Endothelial cell of umbilical vein (primary cell): Measurements from ENCODE around the gene KRT84. TPM values are rescaled to one million over a fixed set of nuclear protein-coding genes. Genes with fewer than 3 reads are reported as not detected.

Source experiments
- BruUV-seq: library from RNA; stranded (reverse); fragments of 400-500 nt; replicated peaks from 2 replicates; lab custom pipeline; 2021; lab: Mats Ljungman, UMichigan
- CTCF ChIA-PET: fragments of 300-600, 350-600 bp; sonication (Branson Sonifier 250); formaldehyde crosslinking; loops from one replicate; lab custom pipeline; 2021; ENCODE audit warnings: antibody characterized with exemption, inconsistent platforms; lab: Charles Lee
- POLR2A ChIA-PET: fragments of 300-600, 350-600 bp; sonication (Branson Sonifier 250); formaldehyde crosslinking; loops from one replicate; lab custom pipeline; 2021; ENCODE audit warnings: antibody characterized with exemption, inconsistent platforms; lab: Charles Lee
- DNase-seq: peaks from one replicate; pipeline ENCODE4 v3.0.0-alpha.2; 2011; ENCODE audit warnings: low read depth, low spot score
- FAIRE-seq: peaks from 2 replicates; lab custom pipeline; 2011; peaks lifted over from hg19 to GRCh38; lab: Jason Lieb, UNC
- H2AFZ ChIP-seq: 2 replicates; pipeline ENCODE4 v1.6.0; 2012; ENCODE audit warnings: low read depth, low read length, control low read depth, inconsistent platforms
- H3K27ac ChIP-seq: 2 replicates; pipeline ENCODE4 v1.5.1; 2011; ENCODE audit warnings: low read depth, mild to moderate bottlenecking, control low read depth, low read length, moderate library complexity; ENCODE audit not compliant: insufficient read depth
- H3K27me3 ChIP-seq, 2 experiments: 2 replicates each; pipeline versions ENCODE4 v1.6.0 to v1.6.1; 2011; ENCODE audit warnings: low read length in 2 of 2, mixed read lengths in 1 of 2; ENCODE audit not compliant: control insufficient read depth in 2 of 2, insufficient read depth in 2 of 2
- H3K36me3 ChIP-seq, 2 experiments: 2 replicates in 1 of 2; 3 replicates in 1 of 2; pipeline ENCODE4 v1.5.1; 2011; ENCODE audit warnings: low read length in 2 of 2, mild to moderate bottlenecking in 1 of 2, moderate library complexity in 1 of 2; ENCODE audit not compliant: control insufficient read depth in 2 of 2, insufficient read depth in 2 of 2; ENCODE audit errors: extremely low read depth in 1 of 2
- H3K4me1 ChIP-seq: 3 replicates; pipeline ENCODE4 v1.5.1; 2011; ENCODE audit warnings: mild to moderate bottlenecking, low read length; ENCODE audit not compliant: control insufficient read depth, insufficient read depth; ENCODE audit errors: extremely low read depth
- H3K4me2 ChIP-seq: 2 replicates; pipeline ENCODE4 v1.6.1; 2011; ENCODE audit warnings: low read length, control low read depth, mixed read lengths; ENCODE audit not compliant: insufficient read depth
- H3K4me3 ChIP-seq, 3 experiments: fragments of 200-600 bp in 1 of 3; sonication (generic), shearing (Covaris generic) in 1 of 3; replicated peaks in 1 of 3; 2 replicates each; pipeline ENCODE4 v1.5.1; 2011 to 2016; ENCODE audit warnings: control low read depth in 3 of 3, low read length in 3 of 3, mild to moderate bottlenecking in 2 of 3, inconsistent platforms in 1 of 3, low read depth in 1 of 3, moderate library complexity in 1 of 3; ENCODE audit not compliant: insufficient read depth in 1 of 3
- H3K79me2 ChIP-seq: 2 replicates; pipeline ENCODE4 v1.6.0; 2012; ENCODE audit warnings: low read length, inconsistent platforms; ENCODE audit not compliant: control insufficient read depth, insufficient read depth
- H3K9ac ChIP-seq: replicated peaks from 2 replicates; pipeline ENCODE3; 2011; ENCODE audit warnings: low read length, control low read depth; ENCODE audit not compliant: insufficient read depth; ENCODE audit errors: extremely low read depth
- H3K9me1 ChIP-seq: replicated peaks from 3 replicates; pipeline ENCODE4 v1.6.0; 2011; ENCODE audit warnings: mild to moderate bottlenecking, low read length; ENCODE audit not compliant: control insufficient read depth, insufficient read depth; ENCODE audit errors: extremely low read depth
- H3K9me3 ChIP-seq: replicated peaks from 2 replicates; pipeline ENCODE4 v1.5.1; 2012; ENCODE audit warnings: low read length, inconsistent platforms; ENCODE audit not compliant: control insufficient read depth, insufficient read depth
- H4K20me1 ChIP-seq: replicated peaks from 2 replicates; pipeline ENCODE3; 2011; ENCODE audit warnings: mild to moderate bottlenecking, low read length; ENCODE audit not compliant: control insufficient read depth, insufficient read depth; ENCODE audit errors: extremely low read depth
- EZH2 ChIP-seq: IDR thresholded peaks from 2 replicates; pipeline ENCODE4 v1.6.1; 2012; ENCODE audit warnings: borderline replicate concordance, low read depth, mild to moderate bottlenecking, moderate library complexity, low read length, inconsistent platforms; ENCODE audit not compliant: severe bottlenecking
- FOS ChIP-seq: IDR thresholded peaks from 2 replicates; pipeline ENCODE4 v1.6.1; 2011; ENCODE audit warnings: mild to moderate bottlenecking, low read length, moderate library complexity, borderline replicate concordance; ENCODE audit not compliant: insufficient read depth
- GATA2 ChIP-seq: IDR thresholded peaks from 2 replicates; pipeline ENCODE4 v1.7.0; 2011; ENCODE audit warnings: low read depth, mild to moderate bottlenecking, moderate library complexity, mixed read lengths, low read length; ENCODE audit not compliant: insufficient read length, insufficient read depth
- JUN ChIP-seq: IDR thresholded peaks from 2 replicates; pipeline ENCODE4 v1.6.1; 2011; ENCODE audit warnings: borderline replicate concordance, low read depth; ENCODE audit not compliant: insufficient read length, insufficient read depth
- MAX ChIP-seq: IDR thresholded peaks from 2 replicates; pipeline ENCODE4 v1.6.1; 2011; ENCODE audit not compliant: insufficient read depth, insufficient read length
- MYC ChIP-seq: IDR thresholded peaks from one replicate; pipeline ENCODE4 v1.6.1; 2011; ENCODE audit warnings: mild to moderate bottlenecking, low read depth, low read length
- POLR2A ChIP-seq: IDR thresholded peaks from 2 replicates; pipeline ENCODE4 v1.6.1; 2012; ENCODE audit warnings: low read depth, mild to moderate bottlenecking, control low read depth, low read length
- POLR2AphosphoS5 ChIP-seq: IDR thresholded peaks from 2 replicates; pipeline ENCODE4 v1.6.1; 2012; ENCODE audit warnings: low read depth, mild to moderate bottlenecking, control low read depth, low read length, moderate library complexity; ENCODE audit not compliant: insufficient read depth
- dilution Hi-C: fragments of 300-500 bp; cut with MboI; formaldehyde crosslinking; loops from one replicate; pipeline ENCODE4 v1.15.0; 2019; ENCODE audit warnings: low sequenced_read_pairs; ENCODE audit not compliant: extremely low pct_ligation_motif_present
- intact Hi-C: fragments of 100-400 bp; cut with micrococcal nuclease; formaldehyde crosslinking; loops from one replicate; pipeline ENCODE4 v1.10.0; 2022
- polyA plus RNA-seq, 4 experiments: library from polyadenylated mRNA; depleted of rRNA in 3 of 4; stranded (reverse) in 3 of 4; unstranded in 1 of 4; fragments of >200 nt; gene quantifications; 2 replicates each; pipeline versions ENCODE4 v1.2.1 to v1.2.3, GENCODE V29; 2011 to 2012; ENCODE audit warnings: missing spikeins in 1 of 4
- total RNA-seq: library from RNA; stranded (reverse); gene quantifications from 2 replicates; pipeline ENCODE4 v1.2.3, GENCODE V29; 2021
- TF ChIP-seq, protein P1 (sequence below), 2 donors: IDR thresholded peaks; 1 replicate in 1 of 2; 2 replicates in 1 of 2; pipeline ENCODE4 v1.5.1; 2011; ENCODE audit warnings: low read length in 2 of 2, mild to moderate bottlenecking in 2 of 2, moderate library complexity in 2 of 2, control low read depth in 1 of 2, inconsistent platforms in 1 of 2, low read depth in 1 of 2; ENCODE audit not compliant: insufficient read depth in 1 of 2; ENCODE audit errors: extremely low read depth in 1 of 2

Gene KRT84
- total and polyA plus RNA-seq, 2 donors (not counting 3 experiments of a cell fraction or from before 2014, with no cell fraction given) = not detected

GRCh38 chr12:52355176-52355575 lies 30.3 kb downstream of the KRT84 start:
- no peak overlapping the region for H3K4me3 ChIP-seq
- H3K9me3 ChIP-seq = no peaks in the 10 kb centered on the region
- H3K27ac ChIP-seq = no peak overlapping the region
- dilution Hi-C loops (no loop called here), intact Hi-C loops (no loop called here)
- H3K9ac ChIP-seq = no peak overlapping the region
- FAIRE-seq = no peak
- H3K4me1 ChIP-seq = no peaks in the 10 kb centered on the region
- ChIA-PET CTCF (interaction anchor here (1.0 kb wide), 1 partner anchor 27 kb away, joined by 3 read pairs; no protein-coding TSS in a partner anchor), POLR2A (no interaction called here)
- TF ChIP-seq EZH2 (no peak), MYC (no peak), JUN (no peak), POLR2A (no peak), POLR2AphosphoS5 (no peak)
- H3K27me3 ChIP-seq = peaks cover 8 to 13% of the 10 kb centered on the region in 2 experiments
- no peak overlapping the region for H2AFZ ChIP-seq
- no peaks in the 10 kb centered on the region for H3K36me3 ChIP-seq
- H3K9me1 ChIP-seq = no peaks in the 10 kb centered on the region
- no peaks in the 10 kb centered on the region for H4K20me1 ChIP-seq
- DNase-seq = no peak
- BruUV-seq = no TSS peak
- H3K79me2 ChIP-seq = no peaks in the 10 kb centered on the region
- H3K4me2 ChIP-seq = no peak overlapping the region

- Histone ChIP-seq H3K27me3 (peaks cover 11 to 13% of the 10 kb centered on the region in 2 experiments), H4K20me1 (no peaks in the 10 kb centered on the region), H3K4me1 (no peaks in the 10 kb centered on the region), H3K36me3 (no peaks in the 10 kb centered on the region), H3K9ac (no peak overlapping the region), H3K4me2 (no peak overlapping the region), H2AFZ (no peak overlapping the region), H3K9me1 (no peaks in the 10 kb centered on the region), H3K4me3 (no peak overlapping the region), H3K9me3 (no peaks in the 10 kb centered on the region), H3K79me2 (no peaks in the 10 kb centered on the region), H3K27ac (no peak overlapping the region)
- BruUV-seq = no TSS peak
- TF ChIP-seq JUN = no peak
- no peak for TF ChIP-seq POLR2A
- no peak for TF ChIP-seq GATA2
- TF ChIP-seq, protein P1, sequence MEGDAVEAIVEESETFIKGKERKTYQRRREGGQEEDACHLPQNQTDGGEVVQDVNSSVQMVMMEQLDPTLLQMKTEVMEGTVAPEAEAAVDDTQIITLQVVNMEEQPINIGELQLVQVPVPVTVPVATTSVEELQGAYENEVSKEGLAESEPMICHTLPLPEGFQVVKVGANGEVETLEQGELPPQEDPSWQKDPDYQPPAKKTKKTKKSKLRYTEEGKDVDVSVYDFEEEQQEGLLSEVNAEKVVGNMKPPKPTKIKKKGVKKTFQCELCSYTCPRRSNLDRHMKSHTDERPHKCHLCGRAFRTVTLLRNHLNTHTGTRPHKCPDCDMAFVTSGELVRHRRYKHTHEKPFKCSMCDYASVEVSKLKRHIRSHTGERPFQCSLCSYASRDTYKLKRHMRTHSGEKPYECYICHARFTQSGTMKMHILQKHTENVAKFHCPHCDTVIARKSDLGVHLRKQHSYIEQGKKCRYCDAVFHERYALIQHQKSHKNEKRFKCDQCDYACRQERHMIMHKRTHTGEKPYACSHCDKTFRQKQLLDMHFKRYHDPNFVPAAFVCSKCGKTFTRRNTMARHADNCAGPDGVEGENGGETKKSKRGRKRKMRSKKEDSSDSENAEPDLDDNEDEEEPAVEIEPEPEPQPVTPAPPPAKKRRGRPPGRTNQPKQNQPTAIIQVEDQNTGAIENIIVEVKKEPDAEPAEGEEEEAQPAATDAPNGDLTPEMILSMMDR (IDR thresholded peaks at IDR 0.05; ENCODE audit: extremely low read depth in 1 of 2, insufficient read depth in 1 of 2, low read depth in 1 of 2, low read length in 2 of 2) = no peak
- no peak for TF ChIP-seq MYC
- no peak for TF ChIP-seq POLR2AphosphoS5
- TF ChIP-seq EZH2 = no peak
- no peak for TF ChIP-seq FOS
- no peak for TF ChIP-seq MAX
- ChIA-PET POLR2A (no interaction called here), CTCF (interaction anchor here (1.0 kb wide), 1 partner anchor 26 kb away, joined by 3 read pairs; no protein-coding TSS in a partner anchor)
- DNase-seq (no peak), FAIRE-seq (no peak)
- dilution Hi-C loops = no loop called here
- intact Hi-C loops = no loop called here
Measured at GRCh38 chr12:52354200-52354599, 31.3 kb downstream of the KRT84 start.
